ENCODE results near the gene CCDC33. TPM values are rescaled to one million over a fixed set of nuclear protein-coding genes. Genes with fewer than 3 reads are reported as not detected.

CCDC33 gene
- total and polyA plus RNA-seq, 2 donors (not counting 3 experiments of a cell fraction or from before 2014, with no cell fraction given): not detected

- intact Hi-C loops (cut with micrococcal nuclease): no loop called here
- H3K27ac ChIP-seq (ENCODE audit: insufficient read depth, low read depth, low read length): no peak overlapping the region
- BruUV-seq (replicated peaks): no TSS peak
- no peaks in the 10 kb centered on the region for H3K27me3 ChIP-seq (ENCODE audit: control insufficient read depth in 2 of 2, insufficient read depth in 2 of 2, low read length in 2 of 2)
- no peak overlapping the region for H2AFZ ChIP-seq (ENCODE audit: low read depth, low read length)
- TF ChIP-seq, protein P1, sequence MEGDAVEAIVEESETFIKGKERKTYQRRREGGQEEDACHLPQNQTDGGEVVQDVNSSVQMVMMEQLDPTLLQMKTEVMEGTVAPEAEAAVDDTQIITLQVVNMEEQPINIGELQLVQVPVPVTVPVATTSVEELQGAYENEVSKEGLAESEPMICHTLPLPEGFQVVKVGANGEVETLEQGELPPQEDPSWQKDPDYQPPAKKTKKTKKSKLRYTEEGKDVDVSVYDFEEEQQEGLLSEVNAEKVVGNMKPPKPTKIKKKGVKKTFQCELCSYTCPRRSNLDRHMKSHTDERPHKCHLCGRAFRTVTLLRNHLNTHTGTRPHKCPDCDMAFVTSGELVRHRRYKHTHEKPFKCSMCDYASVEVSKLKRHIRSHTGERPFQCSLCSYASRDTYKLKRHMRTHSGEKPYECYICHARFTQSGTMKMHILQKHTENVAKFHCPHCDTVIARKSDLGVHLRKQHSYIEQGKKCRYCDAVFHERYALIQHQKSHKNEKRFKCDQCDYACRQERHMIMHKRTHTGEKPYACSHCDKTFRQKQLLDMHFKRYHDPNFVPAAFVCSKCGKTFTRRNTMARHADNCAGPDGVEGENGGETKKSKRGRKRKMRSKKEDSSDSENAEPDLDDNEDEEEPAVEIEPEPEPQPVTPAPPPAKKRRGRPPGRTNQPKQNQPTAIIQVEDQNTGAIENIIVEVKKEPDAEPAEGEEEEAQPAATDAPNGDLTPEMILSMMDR (IDR thresholded peaks at IDR 0.05; ENCODE audit: extremely low read depth in 1 of 2, insufficient read depth in 1 of 2, low read depth in 1 of 2, low read length in 2 of 2): no peak
- no peak for TF ChIP-seq MYC (IDR thresholded peaks at IDR 0.05; ENCODE audit: low read depth, low read length)
- no peak for TF ChIP-seq POLR2AphosphoS5 (IDR thresholded peaks at IDR 0.05; ENCODE audit: insufficient read depth, low read depth, low read length)
- TF ChIP-seq JUN (IDR thresholded peaks at IDR 0.05; ENCODE audit: borderline replicate concordance, insufficient read depth, insufficient read length, low read depth): no peak
- TF ChIP-seq EZH2 (IDR thresholded peaks at IDR 0.05; ENCODE audit: borderline replicate concordance, low read depth, low read length, severe bottlenecking): no peak
- no peak for TF ChIP-seq GATA2 (IDR thresholded peaks at IDR 0.05; ENCODE audit: insufficient read depth, insufficient read length, low read depth, low read length)
- TF ChIP-seq FOS (IDR thresholded peaks at IDR 0.05; ENCODE audit: borderline replicate concordance, insufficient read depth, low read length): no peak
- no peak for TF ChIP-seq POLR2A (IDR thresholded peaks at IDR 0.05; ENCODE audit: low read depth, low read length)
- no peak for TF ChIP-seq MAX (IDR thresholded peaks at IDR 0.05; ENCODE audit: insufficient read depth, insufficient read length)
- dilution Hi-C loops (cut with MboI; ENCODE audit: extremely low pct_ligation_motif_present, low sequenced_read_pairs): no loop called here
- FAIRE-seq (no peak), DNase-seq (ENCODE audit: low read depth, low spot score) (no peak)
- H3K36me3 ChIP-seq (ENCODE audit: control insufficient read depth in 2 of 2, extremely low read depth in 1 of 2, insufficient read depth in 2 of 2, low read length in 2 of 2): no peaks in the 10 kb centered on the region
- H3K9me3 ChIP-seq (replicated peaks; ENCODE audit: control insufficient read depth, insufficient read depth, low read length): no peaks in the 10 kb centered on the region
- H3K79me2 ChIP-seq (ENCODE audit: control insufficient read depth, insufficient read depth, low read length): no peaks in the 10 kb centered on the region
- CTCF ChIA-PET: interaction anchor here (1.2 to 3.6 kb wide), 5 partner anchors 11 to 266 kb away, joined by 3 to 30 read pairs (median 5); no protein-coding TSS in a partner anchor
- no peaks in the 10 kb centered on the region for H4K20me1 ChIP-seq (replicated peaks; ENCODE audit: control insufficient read depth, extremely low read depth, insufficient read depth, low read length)
- H3K4me3 ChIP-seq (replicated peaks in 1 of 3; ENCODE audit: insufficient read depth in 1 of 3, low read depth in 1 of 3, low read length in 3 of 3): no peak overlapping the region
- H3K4me2 ChIP-seq (ENCODE audit: insufficient read depth, low read length): no peak overlapping the region
- no peaks in the 10 kb centered on the region for H3K9me1 ChIP-seq (replicated peaks; ENCODE audit: control insufficient read depth, extremely low read depth, insufficient read depth, low read length)
- H3K4me1 ChIP-seq (ENCODE audit: control insufficient read depth, extremely low read depth, insufficient read depth, low read length): peaks cover 11% of the 10 kb centered on the region
- H3K9ac ChIP-seq (replicated peaks; ENCODE audit: extremely low read depth, insufficient read depth, low read length): no peak overlapping the region
- POLR2A ChIA-PET: no interaction called here
Measured at GRCh38 chr15:74239051-74239705, 3.1 kb downstream of the CCDC33 start.

Data from endothelial cell of umbilical vein (primary cell).